GM12878 (cell line): ENCODE measurements around the gene KIAA0825. TPM values are rescaled to one million over a fixed set of nuclear protein-coding genes. Genes with fewer than 3 reads are reported as not detected.

Experiments used
- ATAC-seq: fragments of 200-7000 bp; cut with Tn5 transposase; 3 replicates; pipeline ENCODE4 v1.9.1; 2020; ENCODE audit warnings: mild to moderate bottlenecking, moderate library complexity
- BruUV-seq: library from RNA; stranded (reverse); fragments of 400-500 nt; replicated peaks from 2 replicates; lab custom pipeline; 2021; lab: Mats Ljungman, UMichigan
- CTCF ChIA-PET: fragments of 300-600 bp; sonication (Branson Sonifier 250); formaldehyde crosslinking; extraction: SDS; loops from one replicate; lab custom pipeline; 2021; ENCODE audit warnings: inconsistent platforms; lab: Yijun Ruan, JAX
- POLR2A ChIA-PET: fragments of 350-600 bp; formaldehyde crosslinking; extraction: SDS; loops from one replicate; lab custom pipeline; 2021; ENCODE audit warnings: inconsistent platforms; lab: Charles Lee
- RAD21 ChIA-PET: fragments of 300-600 bp; sonication (Branson Sonifier 250); formaldehyde crosslinking; loops from one replicate; lab custom pipeline; 2023; ENCODE audit warnings: antibody characterized with exemption; ENCODE audit not compliant: unreplicated experiment; lab: Charles Lee
- SMC1A ChIA-PET: fragments of 300-600 bp; sonication (Branson Sonifier 250); formaldehyde crosslinking; loops from one replicate; lab custom pipeline; 2023; ENCODE audit not compliant: unreplicated experiment, uncharacterized antibody; lab: Charles Lee
- DNase-seq: peaks from one replicate; pipeline ENCODE4 v3.0.0-alpha.2; 2011; ENCODE audit warnings: low read depth, low spot score
- FAIRE-seq: peaks from 3 replicates; lab custom pipeline; 2011; peaks lifted over from hg19 to GRCh38; lab: Jason Lieb, UNC
- H2AFZ ChIP-seq: 2 replicates; pipeline ENCODE4 v1.6.0; 2011; ENCODE audit warnings: low read depth, low read length, control low read depth; ENCODE audit not compliant: control insufficient read depth
- H3K27ac ChIP-seq: 2 replicates; pipeline ENCODE4 v1.5.1; 2011; ENCODE audit warnings: control low read depth; ENCODE audit not compliant: control insufficient read depth, insufficient read depth
- H3K27me3 ChIP-seq, 2 experiments: replicated peaks in 1 of 2; 2 replicates each; pipeline versions ENCODE4 v1.6.0 to v1.6.1; 2011; ENCODE audit warnings: low read length in 1 of 2; ENCODE audit not compliant: control insufficient read depth in 2 of 2, insufficient read depth in 2 of 2
- H3K36me3 ChIP-seq, 2 experiments: 2 replicates each; pipeline ENCODE4 v1.5.1; 2011; ENCODE audit warnings: low read length in 1 of 2; ENCODE audit not compliant: control insufficient read depth in 2 of 2, insufficient read depth in 2 of 2
- H3K4me1 ChIP-seq: 2 replicates; pipeline ENCODE4 v1.6.1; 2011; ENCODE audit warnings: mild to moderate bottlenecking, low read length, moderate library complexity, mixed read lengths; ENCODE audit not compliant: control insufficient read depth, insufficient read depth
- H3K4me2 ChIP-seq: 2 replicates; pipeline ENCODE4 v1.6.0; 2011; ENCODE audit warnings: control low read depth; ENCODE audit not compliant: control insufficient read depth, insufficient read depth
- H3K4me3 ChIP-seq: fragments of 200-600 bp; sonication (generic); 2 replicates; pipeline ENCODE4 v1.5.1; 2016
- H3K79me2 ChIP-seq: 2 replicates; pipeline ENCODE4 v1.6.0; 2011; ENCODE audit warnings: low read length; ENCODE audit not compliant: control insufficient read depth, insufficient read depth
- H3K9ac ChIP-seq: 2 replicates; pipeline ENCODE4 v1.8.0; 2011; ENCODE audit warnings: low read length, control low read depth, mixed read lengths; ENCODE audit not compliant: control insufficient read depth, insufficient read depth
- H3K9me3 ChIP-seq: replicated peaks from 3 replicates; pipeline ENCODE4 v1.5.1; 2011; ENCODE audit warnings: mild to moderate bottlenecking, low read length; ENCODE audit not compliant: control insufficient read depth, insufficient read depth
- H4K20me1 ChIP-seq: 2 replicates; pipeline ENCODE4 v1.6.0; 2011; ENCODE audit not compliant: control insufficient read depth, insufficient read depth
- BCL11A ChIP-seq: IDR thresholded peaks from 2 replicates; pipeline ENCODE4 v1.6.1; 2011; ENCODE audit warnings: low read depth, low read length
- DPF2 ChIP-seq: fragments of 450-650 bp; IDR thresholded peaks from 2 replicates; pipeline ENCODE4 v1.6.1; 2017; ENCODE audit warnings: mild to moderate bottlenecking
- E2F4 ChIP-seq: IDR thresholded peaks from 2 replicates; pipeline ENCODE4 v1.6.1; 2012; ENCODE audit warnings: low read depth, low read length, improper control_type of control experiment
- ELK1 ChIP-seq: IDR thresholded peaks from 2 replicates; pipeline ENCODE4 v1.6.1; 2012; ENCODE audit warnings: low read depth, low read length, improper control_type of control experiment
- ETV6 ChIP-seq, 2 experiments: fragments of 450-650 bp in 1 of 2; IDR thresholded peaks in 1 of 2; conservative IDR thresholded peaks in 1 of 2; 2 replicates each; pipeline ENCODE4 v1.6.1; 2014; ENCODE audit warnings: antibody characterized with exemption in 1 of 2, borderline replicate concordance in 1 of 2, low read depth in 1 of 2, mild to moderate bottlenecking in 1 of 2, moderate library complexity in 1 of 2
- IRF5 ChIP-seq: fragments of 450-650 bp; IDR thresholded peaks from 2 replicates; pipeline ENCODE4 v1.6.1; 2017; ENCODE audit warnings: borderline replicate concordance
- JUND ChIP-seq: IDR thresholded peaks from 2 replicates; pipeline ENCODE4 v1.6.1; 2012; ENCODE audit warnings: low read depth, mild to moderate bottlenecking, low read length, improper control_type of control experiment, moderate library complexity
- MEF2B ChIP-seq: fragments of 450-650 bp; IDR thresholded peaks from 2 replicates; pipeline ENCODE4 v1.6.1; 2018; ENCODE audit warnings: mild to moderate bottlenecking, moderate library complexity; ENCODE audit not compliant: partially characterized antibody, poor library complexity, severe bottlenecking
- MYB ChIP-seq: fragments of 150-350 bp; IDR thresholded peaks from 2 replicates; pipeline ENCODE4 v1.6.1; 2014; ENCODE audit warnings: mild to moderate bottlenecking, low read depth, low read length, borderline replicate concordance
- NFYA ChIP-seq: IDR thresholded peaks from 2 replicates; pipeline ENCODE4 v1.6.1; 2011; ENCODE audit warnings: low read depth, mild to moderate bottlenecking, low read length, improper control_type of control experiment, borderline replicate concordance
- NKRF ChIP-seq: fragments of 450-650 bp; conservative IDR thresholded peaks from 2 replicates; pipeline ENCODE4 v1.6.1; 2017; ENCODE audit warnings: mild to moderate bottlenecking, moderate library complexity
- RAD21 ChIP-seq: IDR thresholded peaks from 2 replicates; pipeline ENCODE4 v1.6.1; 2011; ENCODE audit warnings: mild to moderate bottlenecking, low read depth, low read length, moderate library complexity; ENCODE audit not compliant: insufficient read depth
- STAT3 ChIP-seq: IDR thresholded peaks from 2 replicates; pipeline ENCODE4 v1.6.1; 2011; ENCODE audit warnings: low read depth, low read length, improper control_type of control experiment
- USF1 ChIP-seq: IDR thresholded peaks from 2 replicates; pipeline ENCODE4 v1.6.1; 2011; ENCODE audit warnings: borderline replicate concordance, low read depth, mild to moderate bottlenecking, moderate library complexity, mixed read lengths, low read length; ENCODE audit not compliant: insufficient read depth; ENCODE audit errors: extremely low read length
- WGBS: methylation state at CpG from one replicate; pipeline ENCODE4 v1.1.6; 2016; ENCODE audit warnings: low lambda C conversion rate; ENCODE audit not compliant: insufficient replicate concordance, insufficient coverage; ENCODE audit errors: missing lambda C conversion rate; 5-methylcytosine and 5-hydroxymethylcytosine counted together
- in situ Hi-C: fragments of 300-500 bp; cut with MboI; formaldehyde crosslinking; loops from 9 replicates; pipeline ENCODE4 v1.14.3; 2018; ENCODE audit warnings: mixed read lengths
- intact Hi-C: fragments of 100-400 bp; cut with micrococcal nuclease; formaldehyde crosslinking; loops from one replicate; pipeline ENCODE4 v1.14.2; 2022; ENCODE audit not compliant: unreplicated experiment
- polyA plus RNA-seq, 11 experiments: library from polyadenylated mRNA; depleted of rRNA in 4 of 11; unstranded in 6 of 11; stranded (reverse) in 5 of 11; fragments of >200 nt; fragmentation: Nextera tagmentation in 4 of 11; fragmentation: Illumina TruSeq in 1 of 11; extraction: Ambion mirVana in 4 of 11; extraction: Trizol in 1 of 11; gene quantifications; 1 replicate in 1 of 11; 2 replicates in 10 of 11; pipeline versions ENCODE4 v1.2.1 to v1.2.3, GENCODE V29; 2011 to 2016; ENCODE audit warnings: inconsistent platforms in 2 of 11, missing spikeins in 2 of 11, low read depth in 1 of 11
- total RNA-seq, 4 experiments: library from RNA; depleted of rRNA in 3 of 4; stranded (reverse); fragments of >200 nt in 3 of 4; fragmentation: Illumina TruSeq in 1 of 4; extraction: Trizol in 1 of 4; gene quantifications; 2 replicates each; pipeline versions ENCODE4 v1.2.1 to v1.2.3, GENCODE V29; 2013 to 2021

Gene KIAA0825
- total and polyA plus RNA-seq, 10 of the 15 experiments (the other 5 are each of a cell fraction or from before 2014, with no cell fraction given), result 0.55 to 1.9 (median 1.5) TPM

DNA sequence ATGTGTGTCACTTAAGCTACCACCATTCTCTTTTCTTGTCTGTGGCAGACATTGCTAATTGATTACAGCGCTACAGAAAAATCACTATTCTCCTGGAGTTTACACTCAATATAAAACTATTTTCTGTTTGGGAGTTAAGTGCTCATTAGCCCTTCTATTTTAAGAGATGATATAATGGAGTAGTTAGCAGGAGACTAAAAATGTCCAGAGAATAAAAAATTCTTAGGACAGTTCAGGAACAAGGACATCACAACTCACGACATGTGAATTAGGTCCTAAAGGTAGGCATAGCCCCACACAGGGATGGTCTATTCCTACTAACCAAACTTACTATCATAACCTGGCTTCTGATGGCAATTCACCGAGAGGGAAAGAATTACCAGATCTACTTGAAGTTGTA is 258.5 kb downstream of the KIAA0825 start:
- ChIA-PET RAD21 (no interaction called here), CTCF (interaction anchor here (1.4 kb wide), 1 partner anchor 16 kb away, joined by 3 read pairs; no protein-coding TSS in a partner anchor), POLR2A (no interaction called here), SMC1A (no interaction called here)
- Histone ChIP-seq H3K36me3 (no peaks in the 10 kb centered on the region), H3K27me3 (no peaks in the 10 kb centered on the region), H3K27ac (no peak overlapping the region), H3K79me2 (no peaks in the 10 kb centered on the region), H3K9ac (no peak overlapping the region), H3K9me3 (no peaks in the 10 kb centered on the region), H2AFZ (no peak overlapping the region), H3K4me2 (no peak overlapping the region), H3K4me3 (no peak overlapping the region), H3K4me1 (no peaks in the 10 kb centered on the region), H4K20me1 (no peaks in the 10 kb centered on the region)
- WGBS, result 74% methylated on average over 3 of the region's 3 CpGs
- no TSS peak for BruUV-seq
- FAIRE-seq (no peak), ATAC-seq (no peak), DNase-seq (no peak)
- in situ Hi-C loops, result no loop called here
- intact Hi-C loops, result no loop called here
- no peak for TF ChIP-seq ETV6 (conservative IDR thresholded peaks at IDR 0.05 in 1 of 2, IDR thresholded peaks at IDR 0.05 in 1 of 2; ENCODE audit: borderline replicate concordance in 1 of 2, low read depth in 1 of 2)
- no peak for TF ChIP-seq BCL11A
- TF ChIP-seq NKRF, result no peak
- no peak for TF ChIP-seq RAD21
- no peak for TF ChIP-seq USF1
- TF ChIP-seq MYB, result no peak
- no peak for TF ChIP-seq DPF2
- no peak for TF ChIP-seq NFYA
- no peak for TF ChIP-seq IRF5
- no peak for TF ChIP-seq ELK1
- TF ChIP-seq JUND, result no peak
- TF ChIP-seq STAT3, result no peak
- no peak for TF ChIP-seq MEF2B
- no peak for TF ChIP-seq E2F4
